Right lobe of liver (tissue), 4 donors: ENCODE data around the gene ITGA11.

ENCODE experiments used
- CTCF ChIP-seq, 4 donors: fragments of 200-600 bp in 3 of 4; fragments of 450-650 bp in 1 of 4; IDR thresholded peaks; one replicate each; pipeline versions ENCODE4 v1.5.1 to v1.8.0; 2016 to 2022; ENCODE audit warnings: antibody characterized with exemption in 4 of 4, mild to moderate bottlenecking in 2 of 4
- POLR2A ChIP-seq: fragments of 450-650 bp; IDR thresholded peaks from one replicate; pipeline ENCODE4 v1.6.1; 2017; ENCODE audit warnings: antibody characterized with exemption, mild to moderate bottlenecking
- donor health status: DM: no; HTN: no; CAD: no.
- donor health status: DM: no; HTN: no; CAD: no.
- donor health status: DM: no; HTN: yes; CAD: no.

DNA sequence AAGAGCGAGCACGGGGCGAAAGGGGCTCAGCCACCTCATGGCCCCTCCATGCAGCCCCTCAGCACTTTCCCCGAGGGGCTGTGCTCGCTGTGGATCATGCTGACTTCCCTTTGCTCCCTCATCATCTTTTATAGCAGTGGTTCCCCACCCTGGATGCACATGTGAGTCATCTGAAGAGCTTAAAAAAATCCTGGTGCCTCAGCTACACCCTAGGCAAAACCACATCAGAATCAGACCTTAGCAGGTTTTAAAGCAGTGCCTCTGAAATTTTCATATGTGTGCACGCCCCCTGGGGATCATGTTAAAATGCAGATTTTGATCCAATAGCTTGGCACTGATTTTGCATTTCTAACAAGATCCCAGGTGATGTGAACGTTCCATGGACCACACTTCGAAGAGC is 103.5 kb downstream of the ITGA11 start:
- TF ChIP-seq CTCF (IDR thresholded peaks at IDR 0.05): no peak
- no peak for TF ChIP-seq POLR2A
